GM19043 (cell line): ENCODE results near the gene NEDD1.

Experiments used
- ATAC-seq: cut with Tn5 transposase; IDR thresholded peaks from one replicate; pipeline ENCODE4 v1.9.1; 2021; ENCODE audit warnings: low read depth; ENCODE audit not compliant: unreplicated experiment

The NEDD1 gene

DNA sequence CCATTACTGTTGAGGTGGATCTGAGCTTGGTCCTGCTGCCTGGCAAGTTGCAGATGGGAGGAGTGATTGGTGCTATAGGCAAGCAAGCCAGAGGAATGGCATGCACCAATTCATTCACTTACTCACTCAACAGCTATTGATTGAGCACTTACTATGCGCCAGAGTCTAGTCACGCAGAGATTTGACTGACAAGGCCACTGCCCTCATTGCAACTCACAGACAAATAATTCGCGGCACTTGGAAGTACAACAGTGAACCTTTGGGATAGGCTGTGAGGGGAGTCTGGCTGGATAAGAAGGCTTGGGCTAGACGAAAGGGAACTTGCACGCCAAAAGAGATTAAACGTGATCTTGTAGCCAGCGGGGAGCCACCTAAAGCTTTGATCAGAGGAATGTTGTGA lies 96.2 kb downstream of the NEDD1 start:
- no peak for ATAC-seq
